HepG2 (cell line): Measurements from ENCODE around the gene ANTXRL. TPM values are rescaled to one million over a fixed set of nuclear protein-coding genes. Genes with fewer than 3 reads are reported as not detected.

Source experiments
- ATAC-seq: fragments of 200-7000 bp; cut with Tn5 transposase; 3 replicates; pipeline ENCODE4 v1.9.1; 2020; ENCODE audit warnings: mild to moderate bottlenecking, moderate library complexity
- BruUV-seq: library from RNA; stranded (reverse); fragments of 400-500 nt; replicated peaks from 2 replicates; lab custom pipeline; 2021; lab: Mats Ljungman, UMichigan
- CTCF ChIA-PET: fragments of 300-600 bp; formaldehyde crosslinking; extraction: SDS; loops from one replicate; lab custom pipeline; 2021; ENCODE audit warnings: low total read pairs, inconsistent platforms, low intra/inter-chr PET ratio; lab: Yijun Ruan, JAX
- POLR2A ChIA-PET: fragments of 350-600 bp; sonication (Branson Sonifier 250); formaldehyde crosslinking; loops from one replicate; lab custom pipeline; 2020; ENCODE audit warnings: antibody characterized with exemption, inconsistent platforms; lab: Yijun Ruan, JAX
- DNase-seq: peaks from one replicate; pipeline ENCODE4 v3.0.0-alpha.2; 2015; ENCODE audit warnings: low spot score
- FAIRE-seq: peaks from 3 replicates; lab custom pipeline; 2011; peaks lifted over from hg19 to GRCh38; lab: Jason Lieb, UNC
- H2AFZ ChIP-seq: one replicate; pipeline ENCODE4 v1.6.1; 2011; ENCODE audit warnings: low read length, inconsistent platforms
- H3K27ac ChIP-seq: fragments of 300-600 bp; 3 replicates; pipeline ENCODE4 v1.8.0; 2011; ENCODE audit warnings: mixed run types, mild to moderate bottlenecking, mixed read lengths, low read length, inconsistent platforms; ENCODE audit not compliant: insufficient read depth; ENCODE audit errors: extremely low read length
- H3K27me3 ChIP-seq, 2 experiments: fragments of 200-600 bp in 1 of 2; 2 replicates in 1 of 2; 3 replicates in 1 of 2; pipeline versions ENCODE4 v1.6.0 to v1.8.0; 2011; ENCODE audit warnings: low read length in 2 of 2, mild to moderate bottlenecking in 2 of 2, moderate library complexity in 2 of 2, inconsistent platforms in 1 of 2; ENCODE audit not compliant: insufficient read depth in 2 of 2, control insufficient read depth in 1 of 2
- H3K36me3 ChIP-seq, 2 experiments: fragments of 200-600 bp in 1 of 2; replicated peaks in 1 of 2; 2 replicates in 1 of 2; 3 replicates in 1 of 2; pipeline versions ENCODE4 v1.5.1 to v1.8.0; 2011; ENCODE audit warnings: low read length in 2 of 2, inconsistent platforms in 1 of 2; ENCODE audit not compliant: insufficient read depth in 2 of 2, control insufficient read depth in 1 of 2
- H3K4me1 ChIP-seq: 2 replicates; pipeline ENCODE4 v1.5.1; 2012; ENCODE audit warnings: low read length, inconsistent platforms; ENCODE audit not compliant: insufficient read depth
- H3K4me2 ChIP-seq: 2 replicates; pipeline ENCODE4 v1.6.0; 2011; ENCODE audit warnings: low read depth, low read length, inconsistent platforms
- H3K4me3 ChIP-seq, 3 experiments: fragments of 200-600 bp in 1 of 3; sonication (generic), shearing (Covaris generic) in 1 of 3; replicated peaks in 1 of 3; 2 replicates each; pipeline ENCODE4 v1.5.1; 2011 to 2016; ENCODE audit warnings: low read length in 3 of 3, inconsistent platforms in 2 of 3, low read depth in 2 of 3, mild to moderate bottlenecking in 2 of 3, control low read depth in 1 of 3, mixed read lengths in 1 of 3; ENCODE audit not compliant: insufficient read depth in 1 of 3
- H3K79me2 ChIP-seq: one replicate; pipeline ENCODE4 v1.6.1; 2011; ENCODE audit warnings: low read length, inconsistent platforms; ENCODE audit not compliant: insufficient read depth
- H3K9ac ChIP-seq: 2 replicates; pipeline ENCODE4 v1.6.0; 2011; ENCODE audit warnings: mild to moderate bottlenecking, low read depth, low read length, inconsistent platforms; ENCODE audit not compliant: insufficient read depth
- H3K9me3 ChIP-seq: 2 replicates; pipeline ENCODE4 v1.5.1; 2012; ENCODE audit warnings: mild to moderate bottlenecking, low read length
- H4K20me1 ChIP-seq: 2 replicates; pipeline ENCODE4 v1.6.0; 2011; ENCODE audit warnings: inconsistent platforms, mild to moderate bottlenecking, low read length, moderate library complexity; ENCODE audit not compliant: insufficient read depth
- DR1 ChIP-seq: sonication (generic); formaldehyde crosslinking; IDR thresholded peaks from 2 replicates; pipeline ENCODE4 v1.8.0; 2021; ENCODE audit warnings: mild to moderate bottlenecking, missing genetic modification reagents, inconsistent platforms
- EZH2 ChIP-seq: conservative IDR thresholded peaks from 2 replicates; pipeline ENCODE4 v1.6.1; 2012; ENCODE audit warnings: mild to moderate bottlenecking, low read depth, low read length, moderate library complexity
- JDP2 ChIP-seq: sonication (generic); formaldehyde crosslinking; IDR thresholded peaks from 2 replicates; pipeline ENCODE4 v1.8.1; 2022; ENCODE audit warnings: missing genetic modification reagents, borderline replicate concordance
- PCBP1 ChIP-seq: fragments of 200-400 bp; formaldehyde crosslinking; IDR thresholded peaks from 2 replicates; pipeline ENCODE4 v1.6.1; 2017; ENCODE audit warnings: mild to moderate bottlenecking, low read depth, low read length, borderline replicate concordance
- SMAD3 ChIP-seq: sonication (generic); formaldehyde crosslinking; IDR thresholded peaks from 2 replicates; pipeline ENCODE4 v1.4.0; 2020; ENCODE audit warnings: missing genetic modification reagents
- SMARCC2 ChIP-seq: fragments of 450-650 bp; IDR thresholded peaks from 2 replicates; pipeline ENCODE4 v1.6.1; 2017; ENCODE audit warnings: antibody characterized with exemption, mild to moderate bottlenecking
- ZNF143 ChIP-seq: sonication (generic); formaldehyde crosslinking; IDR thresholded peaks from 2 replicates; pipeline ENCODE4 v1.4.0; 2020; ENCODE audit warnings: missing genetic modification reagents
- ZNF562 ChIP-seq: sonication (generic); formaldehyde crosslinking; IDR thresholded peaks from 2 replicates; pipeline ENCODE4 v1.8.0; 2022; ENCODE audit warnings: missing genetic modification reagents, borderline replicate concordance
- ZNF850 ChIP-seq: sonication (generic); formaldehyde crosslinking; conservative IDR thresholded peaks from 2 replicates; pipeline ENCODE4 v1.9.0; 2021; ENCODE audit warnings: mild to moderate bottlenecking, missing genetic modification reagents
- WGBS: methylation state at CpG from one replicate; pipeline ENCODE4 v1.1.6; 2017; ENCODE audit warnings: low lambda C conversion rate; 5-methylcytosine and 5-hydroxymethylcytosine counted together
- in situ Hi-C: cut with HindIII; loops from 2 replicates; pipeline ENCODE4 v1.10.0; 2017; ENCODE audit warnings: low pct_unique_long_range_greater_than_20kb; ENCODE audit not compliant: extremely low pct_ligation_motif_present
- intact Hi-C: fragments of 100-400 bp; cut with micrococcal nuclease; formaldehyde crosslinking; loops from one replicate; pipeline ENCODE4 v1.10.0; 2022; ENCODE audit not compliant: unreplicated experiment
- polyA plus RNA-seq, 8 experiments: library from polyadenylated mRNA; depleted of rRNA in 3 of 8; stranded (reverse) in 7 of 8; unstranded in 1 of 8; fragments of >200 nt; fragmentation: Illumina TruSeq in 4 of 8; extraction: Trizol in 4 of 8; gene quantifications; 2 replicates each; pipeline versions ENCODE4 v1.2.1 to v1.2.3, GENCODE V29; 2011 to 2016; ENCODE audit warnings: low read depth in 4 of 8, missing spikeins in 1 of 8, mixed read lengths in 1 of 8; ENCODE audit not compliant: insufficient read depth in 1 of 8
- total RNA-seq, 5 experiments: library from RNA; depleted of rRNA; stranded (reverse); fragments of >200 nt; fragmentation: Illumina TruSeq; extraction: Trizol; gene quantifications; 2 replicates each; pipeline ENCODE4 v1.2.3, GENCODE V29; 2016; ENCODE audit warnings: low read depth in 1 of 5
- TF ChIP-seq, protein P1 (sequence below): sonication (generic); formaldehyde crosslinking; IDR thresholded peaks from 2 replicates; pipeline ENCODE4 v1.4.0; 2020; ENCODE audit warnings: missing genetic modification reagents
- TF ChIP-seq, protein P2 (sequence below): sonication (generic); formaldehyde crosslinking; conservative IDR thresholded peaks from 2 replicates; pipeline ENCODE4 v1.8.0; 2022; ENCODE audit warnings: mild to moderate bottlenecking, moderate library complexity, missing genetic modification reagents

ANTXRL gene
- total and polyA plus RNA-seq, 2 of the 13 experiments (the other 11 are each of a cell fraction or from before 2014, with no cell fraction given), result not detected

DNA sequence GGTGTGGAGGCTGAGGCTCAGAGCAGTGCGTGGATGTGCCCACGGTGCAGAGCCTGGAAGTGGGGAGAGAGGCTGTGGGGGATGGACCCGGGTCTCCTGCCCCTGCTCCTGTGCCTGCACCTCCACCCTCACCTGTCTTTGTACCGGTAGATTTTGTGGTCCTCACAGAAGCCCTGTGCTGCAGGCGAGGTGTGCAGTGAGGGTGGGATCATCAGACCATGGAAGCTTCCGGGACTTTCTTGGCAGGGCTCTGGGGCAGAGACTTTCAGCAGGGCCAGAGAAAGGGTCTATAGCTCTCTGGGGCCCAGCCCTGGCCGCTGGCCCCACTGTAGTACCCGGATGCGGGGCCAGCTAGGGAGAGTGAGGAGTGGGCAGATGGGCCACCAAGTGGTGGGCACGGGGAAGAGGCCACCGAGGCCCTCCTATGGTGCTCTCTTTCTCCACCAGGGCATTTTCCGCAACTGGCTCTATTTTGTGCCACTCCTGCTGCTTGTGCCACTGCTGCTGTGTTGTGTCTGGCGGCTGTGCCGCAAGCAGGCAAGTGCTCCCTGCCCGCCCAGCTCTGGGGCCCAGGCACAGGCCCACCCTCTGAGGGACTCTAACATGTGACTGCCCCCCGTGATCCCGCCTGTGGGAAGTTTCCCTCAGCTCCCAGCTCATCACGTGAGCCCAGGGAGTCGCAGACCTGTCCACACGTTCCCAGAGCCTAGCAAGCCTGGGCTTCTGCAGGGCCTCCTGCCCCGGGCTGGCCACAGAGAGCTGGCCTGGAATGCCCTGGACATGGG, 22.1 kb downstream of the ANTXRL start (continued):
- TF ChIP-seq, protein P1, sequence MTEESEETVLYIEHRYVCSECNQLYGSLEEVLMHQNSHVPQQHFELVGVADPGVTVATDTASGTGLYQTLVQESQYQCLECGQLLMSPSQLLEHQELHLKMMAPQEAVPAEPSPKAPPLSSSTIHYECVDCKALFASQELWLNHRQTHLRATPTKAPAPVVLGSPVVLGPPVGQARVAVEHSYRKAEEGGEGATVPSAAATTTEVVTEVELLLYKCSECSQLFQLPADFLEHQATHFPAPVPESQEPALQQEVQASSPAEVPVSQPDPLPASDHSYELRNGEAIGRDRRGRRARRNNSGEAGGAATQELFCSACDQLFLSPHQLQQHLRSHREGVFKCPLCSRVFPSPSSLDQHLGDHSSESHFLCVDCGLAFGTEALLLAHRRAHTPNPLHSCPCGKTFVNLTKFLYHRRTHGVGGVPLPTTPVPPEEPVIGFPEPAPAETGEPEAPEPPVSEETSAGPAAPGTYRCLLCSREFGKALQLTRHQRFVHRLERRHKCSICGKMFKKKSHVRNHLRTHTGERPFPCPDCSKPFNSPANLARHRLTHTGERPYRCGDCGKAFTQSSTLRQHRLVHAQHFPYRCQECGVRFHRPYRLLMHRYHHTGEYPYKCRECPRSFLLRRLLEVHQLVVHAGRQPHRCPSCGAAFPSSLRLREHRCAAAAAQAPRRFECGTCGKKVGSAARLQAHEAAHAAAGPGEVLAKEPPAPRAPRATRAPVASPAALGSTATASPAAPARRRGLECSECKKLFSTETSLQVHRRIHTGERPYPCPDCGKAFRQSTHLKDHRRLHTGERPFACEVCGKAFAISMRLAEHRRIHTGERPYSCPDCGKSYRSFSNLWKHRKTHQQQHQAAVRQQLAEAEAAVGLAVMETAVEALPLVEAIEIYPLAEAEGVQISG (CRISPR knock-in tag), result no peak
- TF ChIP-seq ZNF850 (CRISPR knock-in tag), result no peak
- TF ChIP-seq ZNF562, result no peak
- TF ChIP-seq SMAD3, result no peak
- no peak for TF ChIP-seq PCBP1
- TF ChIP-seq DR1 (CRISPR knock-in tag), result no peak
- TF ChIP-seq ZNF143 (CRISPR knock-in tag), result no peak
- TF ChIP-seq JDP2, result no peak
- TF ChIP-seq SMARCC2, result no peak

DNA sequence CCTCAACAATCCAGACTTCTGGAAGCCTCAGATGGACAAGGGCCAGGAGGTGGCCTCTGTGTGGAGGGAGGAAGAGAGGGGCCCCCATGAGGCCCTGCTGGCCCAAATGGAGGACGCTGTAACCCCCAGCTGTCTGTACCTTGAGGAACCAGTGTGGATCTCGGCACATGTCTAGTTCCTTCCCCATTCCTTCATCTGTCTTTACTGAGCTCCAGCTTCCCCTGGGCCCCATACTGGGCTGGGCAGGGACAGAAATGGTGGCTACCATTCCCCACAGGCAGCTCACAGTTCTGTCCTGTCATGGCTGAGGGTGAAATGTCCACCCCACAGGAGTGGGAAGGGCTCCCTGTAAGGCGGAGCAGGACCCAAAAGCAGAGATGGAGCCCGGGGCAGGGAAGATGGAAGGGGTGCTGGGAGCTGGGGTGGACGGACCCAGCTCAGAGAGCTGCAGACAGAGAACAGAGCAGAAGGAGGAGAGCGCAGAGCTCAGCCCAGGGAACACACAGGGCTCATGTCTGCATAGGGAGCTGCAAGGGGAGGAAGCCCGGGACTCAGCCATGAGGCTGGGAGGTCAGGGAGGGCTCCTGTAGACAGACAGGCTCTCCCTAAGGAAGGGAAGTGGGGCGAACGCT, 22.8 kb downstream of the ANTXRL start:
- Histone ChIP-seq H3K4me2 (no peak overlapping the region), H3K27ac (no peak overlapping the region), H3K4me3 (no peak overlapping the region), H3K36me3 (no peaks in the 10 kb centered on the region), H3K4me1 (no peaks in the 10 kb centered on the region), H3K27me3 (peaks cover 3 to 41% of the 10 kb centered on the region in 2 experiments; a peak in 2 of 5 replicates), H3K9me3 (no peaks in the 10 kb centered on the region), H3K79me2 (no peaks in the 10 kb centered on the region)
- BruUV-seq, result no TSS peak
- FAIRE-seq (no peak), DNase-seq (no peak)
- POLR2A ChIA-PET, result no interaction called here
- CTCF ChIA-PET, result no interaction called here
- intact Hi-C loops, result no loop called here
- no peak for TF ChIP-seq EZH2
- no peak for TF ChIP-seq SMARCC2
- TF ChIP-seq, protein P2, sequence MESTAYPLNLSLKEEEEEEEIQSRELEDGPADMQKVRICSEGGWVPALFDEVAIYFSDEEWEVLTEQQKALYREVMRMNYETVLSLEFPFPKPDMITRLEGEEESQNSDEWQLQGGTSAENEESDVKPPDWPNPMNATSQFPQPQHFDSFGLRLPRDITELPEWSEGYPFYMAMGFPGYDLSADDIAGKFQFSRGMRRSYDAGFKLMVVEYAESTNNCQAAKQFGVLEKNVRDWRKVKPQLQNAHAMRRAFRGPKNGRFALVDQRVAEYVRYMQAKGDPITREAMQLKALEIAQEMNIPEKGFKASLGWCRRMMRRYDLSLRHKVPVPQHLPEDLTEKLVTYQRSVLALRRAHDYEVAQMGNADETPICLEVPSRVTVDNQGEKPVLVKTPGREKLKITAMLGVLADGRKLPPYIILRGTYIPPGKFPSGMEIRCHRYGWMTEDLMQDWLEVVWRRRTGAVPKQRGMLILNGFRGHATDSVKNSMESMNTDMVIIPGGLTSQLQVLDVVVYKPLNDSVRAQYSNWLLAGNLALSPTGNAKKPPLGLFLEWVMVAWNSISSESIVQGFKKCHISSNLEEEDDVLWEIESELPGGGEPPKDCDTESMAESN (CRISPR knock-in tag), result no peak
- TF ChIP-seq JDP2, result no peak
- TF ChIP-seq, all 625 proteins: peak for 0
- in situ Hi-C loops, result no loop called here
- H2AFZ ChIP-seq, result no peak overlapping the region
- no peak for ATAC-seq
- WGBS, result 8% methylated on average over 7 of the region's 9 CpGs
- no peak overlapping the region for H3K9ac ChIP-seq
- peaks cover 3% of the 10 kb centered on the region; the same call in 1 of the 2 replicates for H4K20me1 ChIP-seq
